GM19035 (cell line): ENCODE results near the gene TUBA1A.
"Not testable (repeated sequence)": the region's sequence is repeated elsewhere in the genome, so short reads cannot be mapped to it uniquely, and the experiment has no call there.

Source experiments
- ATAC-seq: cut with Tn5 transposase; IDR thresholded peaks from one replicate; pipeline ENCODE4 v1.9.1; 2021; ENCODE audit not compliant: unreplicated experiment

TUBA1A gene

DNA sequence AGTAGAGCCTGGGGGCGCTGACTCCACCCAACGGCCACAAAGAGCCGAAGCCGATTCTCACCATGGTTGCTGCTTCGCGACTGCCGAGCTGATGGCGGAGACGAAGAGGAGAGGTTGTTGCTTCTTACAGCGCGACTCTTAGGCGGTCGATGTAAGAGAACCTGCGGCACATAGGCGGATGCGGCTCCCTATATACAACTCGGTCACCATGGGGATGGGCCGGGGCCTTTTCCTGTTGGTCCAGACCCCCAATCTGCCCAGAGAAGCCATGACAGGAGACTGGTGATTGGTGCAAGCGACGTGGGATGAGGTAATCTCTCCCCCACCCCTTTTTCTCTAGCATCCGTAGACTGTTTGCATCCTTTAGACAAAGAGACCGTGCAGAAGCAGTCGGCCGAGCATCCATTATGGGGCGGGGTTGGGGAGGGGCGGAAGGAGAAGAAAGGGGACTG, at the start of gene TUBA1A:
Gene TUBA1A, minus strand, starts transcription at position 165 of the 452 bp plus-strand sequence. Its CDS starts 101 bp downstream, at position 64.
- ATAC-seq: peak; percentile 91

DNA sequence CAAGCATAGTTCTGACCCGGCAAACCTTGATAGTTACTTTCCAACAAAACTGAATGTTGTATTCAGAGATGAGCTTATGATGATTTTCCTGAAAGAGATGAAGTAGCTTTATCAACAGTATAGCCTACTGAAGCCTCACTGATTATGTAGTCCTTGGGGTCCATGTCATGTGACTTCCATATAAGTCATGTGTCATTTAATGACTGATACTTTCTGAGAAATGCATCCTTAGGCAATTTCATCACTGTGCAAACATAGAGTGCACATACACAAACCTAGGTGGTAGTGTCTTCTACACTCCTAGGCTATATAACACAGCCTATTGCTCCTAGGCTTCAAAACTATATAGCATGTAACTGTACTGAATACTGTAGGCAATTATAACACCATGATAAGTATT, 47.5 kb upstream of the TUBA1A start:
- ATAC-seq: no peak

DNA sequence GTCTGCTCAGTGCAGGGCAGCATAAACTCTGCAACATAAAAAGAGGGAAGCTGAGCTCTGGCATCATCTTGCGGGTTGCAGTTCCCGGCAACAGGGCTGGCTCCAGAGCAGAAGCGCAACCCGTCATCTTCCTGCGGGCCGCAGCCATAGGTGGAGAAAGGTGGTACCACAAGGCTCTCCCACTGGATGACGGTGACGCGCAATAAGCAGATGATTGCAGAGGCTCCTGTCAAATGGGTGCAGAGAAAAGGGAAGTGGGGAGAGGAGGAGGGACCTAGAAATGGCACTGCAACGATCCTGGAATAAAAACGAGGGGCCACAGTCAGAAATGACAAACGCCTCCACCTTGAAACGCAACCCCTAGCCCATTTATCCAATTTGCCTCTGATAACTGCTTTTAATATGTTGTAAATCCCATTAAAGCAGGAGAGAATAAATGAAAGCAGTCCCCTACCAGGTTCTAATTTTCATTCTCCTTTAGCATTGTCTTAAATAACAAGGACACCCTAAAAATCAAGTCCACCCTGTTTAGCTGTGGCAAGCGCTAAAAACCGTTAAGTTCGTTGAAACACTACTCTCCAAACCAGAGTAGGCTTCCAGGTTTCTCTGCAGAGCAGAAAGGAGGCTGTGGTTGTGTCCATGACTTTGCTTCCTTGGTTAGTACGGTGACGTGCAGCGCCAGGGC, 45.1 kb upstream of the TUBA1A start:
- ATAC-seq: no peak

DNA sequence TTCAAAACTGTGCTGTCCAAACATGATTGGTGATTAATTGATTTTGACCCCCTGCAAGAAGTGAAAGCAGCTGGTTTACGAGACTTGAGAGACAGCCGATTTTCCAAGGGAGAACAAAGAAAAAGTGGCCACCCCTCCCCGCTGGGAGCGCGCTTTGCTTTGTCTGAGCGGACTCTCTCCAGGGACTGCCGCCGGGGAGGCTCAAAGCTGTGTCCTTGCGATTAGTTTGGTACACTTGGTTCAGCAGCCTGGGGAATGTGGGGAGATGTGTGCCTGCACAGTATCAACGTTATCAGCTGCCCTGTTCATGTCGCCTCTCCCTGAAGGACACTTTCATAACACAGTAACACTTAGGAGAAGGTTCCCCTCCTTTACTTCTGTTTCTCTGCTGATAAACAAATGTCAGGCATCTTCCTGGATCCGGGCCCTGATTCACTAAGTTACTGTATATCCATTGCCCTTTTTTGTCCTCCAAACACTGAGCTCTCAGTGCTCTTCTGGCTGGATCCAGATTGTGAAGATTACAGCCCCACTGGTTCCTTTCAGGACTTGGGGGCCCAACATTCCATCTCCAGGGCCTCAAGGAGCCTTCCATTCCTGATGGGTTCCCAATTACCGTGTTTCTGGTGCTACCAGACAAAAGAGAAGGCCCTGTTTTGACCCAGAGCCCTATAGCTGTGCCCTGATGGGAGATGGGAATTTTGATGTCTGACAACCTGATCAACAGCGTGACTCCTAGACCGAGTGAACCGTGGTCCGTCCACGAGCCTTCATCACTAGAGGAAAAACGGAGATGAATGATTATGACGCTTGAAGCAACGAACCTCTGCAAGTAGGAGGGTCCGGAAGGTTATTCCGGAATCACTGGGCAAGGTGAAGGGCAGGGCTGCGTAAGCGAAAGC, 44.3 kb upstream of the TUBA1A start:
- ATAC-seq: no peak

DNA sequence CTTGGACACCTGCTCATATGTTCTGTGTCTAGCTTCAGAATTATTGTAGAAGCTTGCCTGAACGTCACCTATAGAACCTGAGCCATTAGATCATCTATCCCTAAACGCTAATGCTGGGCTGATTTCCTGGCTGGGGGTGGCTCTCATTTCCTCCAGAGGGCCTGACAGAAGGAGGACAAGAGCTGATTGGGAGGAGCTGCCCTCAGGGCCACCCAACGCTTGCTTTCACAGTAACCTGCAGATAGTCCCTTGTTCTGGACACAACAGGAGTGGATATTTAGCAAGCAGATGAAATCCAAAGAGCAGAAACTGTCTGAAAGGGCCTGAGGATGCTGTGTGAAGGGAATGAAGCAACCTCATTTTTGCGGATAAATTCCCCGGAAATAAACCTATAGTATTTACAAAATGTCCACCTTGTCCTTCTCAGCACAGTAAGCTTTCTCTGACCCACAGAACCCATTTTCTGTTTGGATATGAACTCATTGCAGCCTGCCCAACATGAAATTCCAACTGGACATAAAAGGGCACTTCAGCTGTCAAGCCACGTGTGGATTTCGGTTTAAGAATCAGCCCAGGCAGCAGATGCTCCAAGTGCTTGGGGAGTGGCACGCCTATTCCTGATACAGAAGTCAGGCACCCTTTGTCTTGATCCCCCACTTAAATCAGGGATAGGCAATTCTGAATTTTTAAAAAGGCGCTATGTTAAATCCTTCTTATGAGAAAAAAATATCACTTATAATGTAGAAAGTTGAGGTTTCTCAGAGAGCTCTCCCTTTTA, 43.2 kb upstream of the TUBA1A start:
- ATAC-seq: no peak

DNA sequence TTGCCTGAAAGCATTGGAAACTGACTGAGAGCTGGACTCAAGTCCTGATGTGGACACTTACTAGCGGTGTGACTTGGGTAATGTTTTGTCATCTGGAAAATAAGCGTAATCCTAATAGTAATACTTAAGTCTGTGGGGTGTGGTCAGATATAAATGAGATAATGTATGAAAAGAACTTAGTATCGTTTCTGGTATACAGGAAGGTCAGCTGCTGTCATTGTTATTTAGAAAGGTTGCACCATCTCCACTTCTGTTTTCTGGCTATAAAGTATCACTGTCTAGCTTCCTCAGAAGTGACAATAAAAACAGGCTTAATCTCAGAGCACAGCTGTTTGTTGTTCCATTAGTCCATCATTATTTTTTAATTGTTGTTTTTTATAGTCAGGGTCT, 41.9 kb upstream of the TUBA1A start:
- no peak for ATAC-seq

DNA sequence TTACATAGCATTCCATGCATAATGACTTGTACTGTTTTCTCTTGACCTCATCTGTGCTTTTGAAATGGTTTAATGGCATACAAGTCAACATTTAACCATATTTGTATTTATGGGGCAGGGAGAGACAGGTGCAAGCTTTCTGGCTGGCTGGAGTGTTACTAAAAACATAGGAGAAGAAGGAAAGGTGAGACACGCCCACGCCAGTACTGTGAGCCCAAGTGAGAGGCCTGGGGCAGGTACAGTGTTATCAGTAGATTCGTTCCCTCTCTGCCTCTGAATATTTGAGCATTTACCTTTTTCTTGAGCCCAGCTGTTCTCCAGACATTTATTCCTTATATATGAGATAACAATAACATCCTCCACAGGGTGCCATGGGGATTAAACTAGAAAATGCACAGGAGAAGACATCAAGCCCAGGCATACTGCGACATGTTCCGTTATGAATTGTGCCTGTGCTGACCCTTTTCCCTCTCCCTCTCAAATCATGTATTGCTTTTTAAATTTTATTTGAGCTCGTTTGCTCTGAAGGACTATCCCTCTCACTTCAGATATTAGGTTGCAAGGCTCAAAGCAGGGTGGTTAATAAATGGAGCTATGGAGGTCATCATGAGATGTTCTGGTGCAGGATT, 41.4 kb upstream of the TUBA1A start:
- ATAC-seq: no peak

DNA sequence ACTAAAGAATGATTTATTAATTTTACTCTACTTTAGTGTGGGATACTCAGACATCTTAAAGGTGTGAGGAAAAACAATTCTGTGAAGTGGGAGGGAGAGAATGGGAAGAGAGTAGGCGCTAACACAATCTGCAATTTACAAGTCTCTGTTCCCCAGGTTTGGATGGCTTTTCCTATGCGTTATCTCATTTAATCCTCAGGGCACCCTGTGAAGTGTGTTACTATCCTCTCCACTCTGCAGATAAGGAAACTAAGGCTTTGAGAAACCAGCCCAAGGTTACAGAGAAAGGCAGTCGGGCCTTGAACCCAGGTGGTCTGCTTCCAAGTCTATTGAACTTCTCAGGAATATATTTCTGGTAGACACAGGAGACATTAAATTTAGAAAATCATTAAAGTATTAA, 39.8 kb upstream of the TUBA1A start:
- ATAC-seq: no peak

DNA sequence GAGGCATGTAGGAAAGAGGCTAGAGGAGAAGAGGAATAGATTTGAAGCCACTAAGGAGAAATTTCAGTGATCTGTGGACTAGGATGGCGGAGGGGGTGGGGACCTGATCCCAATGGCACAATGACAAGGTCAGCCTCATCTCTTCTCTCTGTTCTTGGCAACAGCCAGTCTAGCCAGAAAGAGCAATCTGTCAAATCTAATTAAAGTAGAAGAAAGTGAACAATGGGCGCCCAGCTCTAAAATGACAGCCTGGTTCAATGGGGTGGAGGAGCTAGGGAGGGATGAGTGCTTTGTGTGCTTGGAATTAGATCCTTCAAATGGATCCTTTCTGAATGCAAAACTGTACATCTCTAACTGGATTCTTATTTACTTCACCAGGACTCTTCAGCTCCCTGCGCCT, 38.8 kb upstream of the TUBA1A start:
- ATAC-seq: no peak

DNA sequence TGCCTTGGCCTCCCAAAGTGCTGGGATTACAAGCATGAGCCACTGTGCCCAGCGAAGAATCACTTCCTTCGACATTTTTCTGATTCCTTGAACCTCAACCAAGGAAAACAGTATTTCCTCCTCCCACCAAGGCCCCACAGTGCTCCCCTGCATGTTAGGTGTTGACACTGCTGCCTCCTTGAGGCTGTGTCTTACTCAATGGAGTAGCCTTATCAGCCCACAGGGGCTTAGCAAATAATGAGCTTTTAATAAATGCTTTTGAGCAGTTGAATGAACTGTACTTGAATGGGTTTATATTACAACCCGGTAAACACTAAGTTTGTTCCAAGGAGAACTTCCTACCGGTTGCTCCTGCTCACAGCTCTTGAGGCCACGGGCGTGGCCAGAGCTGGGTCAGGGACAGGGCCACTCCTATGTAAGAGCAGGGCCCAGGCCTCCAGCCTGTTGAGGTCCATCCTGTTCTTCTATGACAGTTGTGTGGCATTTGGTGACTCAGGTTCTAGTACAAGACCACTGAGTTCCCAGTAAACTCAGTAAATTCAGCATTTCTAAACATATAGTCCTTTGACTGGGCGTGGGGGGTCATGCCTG, 36.8 kb upstream of the TUBA1A start:
- no peak for ATAC-seq

DNA sequence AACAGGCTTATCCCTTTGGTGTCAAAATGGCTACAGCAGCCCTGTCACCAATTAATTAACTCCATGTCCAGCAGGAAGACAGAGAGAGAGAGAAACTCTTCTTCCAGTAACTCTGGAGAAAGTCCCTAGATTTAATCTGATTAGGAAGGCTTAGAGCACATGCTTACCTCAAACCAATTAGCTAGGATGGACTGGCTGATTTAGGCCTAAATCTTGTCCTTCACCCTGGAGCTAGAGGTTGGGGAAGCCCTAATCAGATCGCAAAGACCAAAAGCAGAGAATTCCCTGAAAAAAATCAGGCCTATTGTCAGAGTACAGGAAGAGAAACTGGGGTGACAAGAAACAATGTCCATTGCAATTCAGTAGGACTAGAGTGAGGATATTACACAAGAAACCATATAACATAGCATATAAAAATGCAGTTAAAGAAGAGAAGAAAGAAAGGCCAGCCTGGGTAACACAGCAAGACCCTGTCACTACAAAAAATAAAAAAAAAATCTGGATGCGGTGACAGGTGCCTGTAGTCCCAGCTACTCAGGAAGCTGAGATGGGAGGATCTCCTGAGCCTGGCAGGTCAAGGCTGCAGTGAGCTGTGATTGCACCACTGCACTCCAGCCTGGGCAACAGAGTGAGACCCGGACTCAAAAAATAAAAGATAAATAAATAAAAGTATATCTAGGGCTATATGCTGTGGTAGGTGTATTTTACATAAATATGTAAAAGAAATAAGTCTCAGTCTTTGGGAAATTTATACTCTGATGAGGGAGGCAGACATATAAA, 34.9 kb upstream of the TUBA1A start:
- no peak for ATAC-seq

DNA sequence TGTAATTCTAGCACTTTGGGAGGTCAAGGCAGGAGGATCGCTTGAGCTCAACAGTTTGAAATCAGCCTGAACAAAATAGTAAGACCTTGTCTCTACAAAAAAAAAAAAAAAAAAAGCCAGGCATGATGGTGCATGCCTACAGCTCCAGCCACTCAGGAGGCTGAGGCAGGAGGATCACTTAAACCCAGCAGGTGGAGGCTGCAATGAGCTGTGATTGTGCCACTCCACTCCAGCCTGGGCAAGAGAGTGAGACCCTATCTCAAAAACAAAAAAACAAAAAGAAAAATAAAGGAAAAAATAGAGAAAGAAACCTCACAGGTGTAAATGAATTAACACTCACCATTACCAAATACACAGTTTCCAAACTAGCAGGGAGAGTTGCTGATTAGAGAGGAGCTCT, 34.2 kb upstream of the TUBA1A start:
- no peak for ATAC-seq

DNA sequence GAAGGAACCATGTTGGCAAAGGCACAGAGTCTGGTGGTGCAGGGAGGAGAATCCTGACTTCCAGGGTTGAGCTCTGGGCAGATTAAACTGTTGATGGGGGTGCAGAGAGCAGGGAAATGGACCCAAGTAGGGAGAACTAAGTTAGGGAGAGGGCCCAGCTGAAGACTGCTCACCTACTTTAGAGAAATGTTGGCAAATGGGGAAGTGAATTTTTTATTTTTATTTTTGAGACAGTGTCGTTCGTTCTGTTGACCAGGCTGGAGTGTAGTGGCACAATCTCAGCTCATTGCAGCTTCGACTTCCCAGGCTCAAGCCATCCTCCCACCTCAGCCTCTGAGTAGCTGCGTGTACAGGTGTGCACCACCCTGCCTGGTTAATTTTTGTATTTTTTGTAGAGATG, 32.1 kb upstream of the TUBA1A start:
- ATAC-seq: no peak

DNA sequence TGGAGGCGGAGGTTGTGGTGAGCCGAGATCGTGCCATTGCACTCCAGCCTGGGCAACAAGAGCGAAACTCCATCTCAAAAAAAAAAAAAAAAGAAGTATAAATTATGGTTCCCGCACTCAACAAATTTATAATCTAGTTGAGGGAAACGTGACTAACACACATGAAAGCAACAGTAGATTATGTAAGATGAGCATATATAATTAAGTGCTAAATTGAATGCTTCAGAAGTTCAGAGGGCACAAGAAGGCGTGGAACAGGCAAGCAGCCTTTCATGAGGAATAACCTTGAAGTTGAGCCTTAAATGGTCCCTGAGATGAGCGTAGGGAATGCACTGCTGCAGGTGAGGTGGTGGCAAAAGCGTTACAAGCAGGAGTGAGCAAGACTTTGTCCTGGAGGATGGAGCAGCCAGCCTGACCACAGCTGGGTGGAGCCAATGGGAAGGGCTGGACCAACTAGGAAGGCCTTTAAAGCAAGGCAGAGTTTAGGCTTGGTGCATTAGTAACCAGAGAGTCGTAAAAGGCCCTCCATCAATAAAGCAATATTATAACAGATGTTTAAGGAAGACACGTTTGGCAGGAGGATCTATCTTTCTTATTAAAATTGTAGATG, 30.6 kb upstream of the TUBA1A start:
- no peak for ATAC-seq

DNA sequence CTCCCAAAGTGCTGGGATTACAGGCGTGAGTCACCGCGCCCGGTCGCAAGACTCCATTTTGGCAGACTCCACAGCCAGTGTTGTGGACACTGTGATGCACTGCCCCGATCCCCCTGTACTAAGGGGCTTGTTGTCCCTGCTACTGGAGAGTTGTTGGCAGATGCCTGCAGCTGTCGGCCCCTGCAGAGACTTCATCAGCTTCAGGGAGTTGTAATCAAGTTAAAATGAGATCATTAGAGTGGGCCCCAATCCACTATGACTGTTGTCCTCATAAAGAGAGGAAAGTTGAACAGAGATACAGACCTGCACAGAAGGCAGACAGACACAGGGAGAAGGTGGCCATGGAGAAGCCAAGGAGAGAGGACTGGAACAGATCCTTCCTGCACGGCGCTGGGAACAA, 23.7 kb upstream of the TUBA1A start:
- no peak for ATAC-seq

DNA sequence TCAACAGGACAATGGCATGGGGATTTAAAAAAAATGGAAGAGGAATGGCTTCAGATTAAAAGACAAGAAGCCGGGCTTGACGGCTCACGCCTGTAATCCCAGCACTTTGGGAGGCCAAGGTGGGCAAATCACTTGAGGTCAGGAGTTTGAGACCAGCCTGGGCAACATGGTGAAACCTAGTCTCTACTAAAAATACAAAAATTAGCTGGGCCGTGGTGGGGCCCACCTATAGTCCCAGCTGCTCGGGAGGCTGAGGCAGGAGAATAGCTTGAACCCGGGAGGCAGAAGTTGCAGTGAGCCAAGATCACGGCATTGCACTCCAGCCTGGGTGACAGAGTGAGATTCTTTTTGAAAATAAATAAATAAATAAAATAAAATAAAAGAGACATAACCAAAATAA, 21.8 kb upstream of the TUBA1A start:
- ATAC-seq: not testable (repeated sequence)

DNA sequence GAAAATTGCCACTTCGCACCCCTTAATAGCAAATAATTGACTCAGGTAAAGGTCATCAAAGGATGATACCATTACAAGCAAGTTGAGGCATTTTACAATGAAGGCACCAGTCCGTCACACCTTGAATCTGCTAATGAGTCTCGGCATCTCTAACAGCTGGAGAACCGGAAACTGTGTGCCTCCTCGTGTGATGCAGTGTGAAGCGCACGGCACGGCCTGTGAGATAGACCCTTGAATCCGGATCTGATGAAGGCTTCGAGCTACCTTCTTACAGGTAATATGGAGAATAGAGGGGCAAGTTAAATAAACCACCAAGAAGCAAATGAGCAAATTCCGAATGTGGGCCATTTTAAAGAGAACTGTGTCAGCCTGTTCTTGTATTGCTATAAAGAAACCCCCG, 19.8 kb upstream of the TUBA1A start:
- ATAC-seq: no peak

DNA sequence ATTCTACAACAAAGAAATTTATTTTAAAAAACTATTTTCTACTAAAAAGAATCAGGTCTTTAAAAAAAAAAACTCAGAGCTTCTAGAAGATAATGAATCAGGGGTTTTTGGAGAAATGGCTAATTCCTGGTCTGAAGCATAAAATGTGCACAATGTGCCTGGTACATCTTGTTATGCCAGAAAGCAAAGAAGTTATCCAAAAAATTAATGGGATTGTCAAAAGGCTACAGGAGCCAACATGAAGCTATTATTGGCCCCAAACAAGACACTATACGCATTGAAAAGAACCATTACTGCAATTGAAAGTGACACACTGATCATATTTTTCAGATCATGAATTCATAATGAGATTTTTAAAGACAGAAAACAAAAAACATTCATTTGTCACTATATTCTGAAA, 19.3 kb upstream of the TUBA1A start:
- ATAC-seq: no peak

DNA sequence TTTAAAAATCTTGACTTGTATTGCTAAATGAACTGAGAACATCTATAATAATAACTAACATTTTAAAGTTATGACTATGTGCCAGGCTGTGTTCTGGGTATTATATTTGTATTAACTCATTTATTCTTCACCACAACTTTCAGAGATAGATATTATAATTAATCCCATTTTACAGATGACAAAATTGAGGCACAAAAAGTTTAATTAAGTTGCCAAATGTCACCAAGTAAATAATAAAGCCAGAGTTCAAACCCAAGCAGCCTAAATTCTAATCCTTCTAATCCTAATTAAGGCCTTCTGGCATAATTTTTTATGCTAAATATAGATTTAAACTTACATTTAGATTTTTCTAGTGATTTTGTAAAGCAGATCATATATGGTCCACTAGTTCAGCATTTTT, 17.5 kb upstream of the TUBA1A start:
- no peak for ATAC-seq
